Transverse colon (tissue), 4 donors: Measurements from ENCODE around the gene AKT1. TPM values are rescaled to one million over a fixed set of nuclear protein-coding genes. Genes with fewer than 3 reads are reported as not detected.

Experiments
- DNase-seq: peaks from one replicate; pipeline ENCODE4 v3.0.0-alpha.2; 2019
- H3K27ac ChIP-seq, 4 donors: fragments of 200-600 bp; sonication (generic); 2 replicates each; pipeline ENCODE4 v1.5.1; 2016 to 2018; ENCODE audit warnings: inconsistent platforms in 4 of 4
- H3K27me3 ChIP-seq: fragments of 200-600 bp; sonication (generic); 2 replicates; pipeline ENCODE4 v1.5.1; 2017; ENCODE audit warnings: inconsistent platforms
- H3K36me3 ChIP-seq, 4 donors: fragments of 200-600 bp; sonication (generic); 2 replicates each; pipeline ENCODE4 v1.5.1; 2017 to 2019; ENCODE audit warnings: inconsistent platforms in 4 of 4
- H3K4me1 ChIP-seq, 4 donors: fragments of 200-600 bp; sonication (generic); 2 replicates each; pipeline ENCODE4 v1.5.1; 2017 to 2020; ENCODE audit warnings: inconsistent platforms in 4 of 4
- H3K4me3 ChIP-seq, 4 donors: fragments of 200-600 bp; sonication (generic); 1 replicate in 1 of 4; 2 replicates in 3 of 4; pipeline versions ENCODE4 v1.5.1 to v1.6.1; 2017 to 2019; ENCODE audit warnings: inconsistent platforms in 4 of 4
- H3K9me3 ChIP-seq, 2 donors: fragments of 200-600 bp; sonication (generic); 2 replicates each; pipeline ENCODE4 v1.5.1; 2017 to 2019; ENCODE audit warnings: inconsistent platforms in 2 of 2
- EP300 ChIP-seq: sonication (generic); formaldehyde crosslinking; IDR thresholded peaks from one replicate; pipeline ENCODE4 v1.6.1; 2017; ENCODE audit warnings: antibody characterized with exemption, low read depth
- POLR2A ChIP-seq: fragments of 450-650 bp; IDR thresholded peaks from one replicate; pipeline ENCODE4 v1.6.1; 2016; ENCODE audit warnings: antibody characterized with exemption, mild to moderate bottlenecking, moderate library complexity
- POLR2AphosphoS5 ChIP-seq, 3 donors: sonication (generic); formaldehyde crosslinking; IDR thresholded peaks; one replicate each; pipeline ENCODE4 v1.6.1; 2016; ENCODE audit warnings: antibody characterized with exemption in 3 of 3
- WGBS, 2 donors: methylation state at CpG; one replicate each; pipeline ENCODE4 v1.1.5; 2018; ENCODE audit warnings: low coverage in 1 of 2; 5-methylcytosine and 5-hydroxymethylcytosine counted together
- in situ Hi-C, 4 donors: fragments of 200-750 bp; cut with MboI; loops; one replicate each; pipeline versions ENCODE4 v1.15.0 to v1.15.1; 2017; ENCODE audit warnings: low sequenced_read_pairs in 3 of 4, low pct_ligation_motif_present in 1 of 4, low pct_unique_long_range_greater_than_20kb in 1 of 4
- intact Hi-C: fragments of 100-400 bp; cut with DNase I; formaldehyde crosslinking; loops from one replicate; pipeline ENCODE4 v1.15.1; 2023; ENCODE audit warnings: low total_unique reads
- total RNA-seq, 4 donors: library from RNA; depleted of rRNA; stranded (reverse); fragments of >200 nt; gene quantifications; one replicate each; pipeline ENCODE4 v1.1.0, GENCODE V29; 2016
- TF ChIP-seq, protein P1 (sequence below), 5 experiments: fragments of 200-600 bp in 3 of 5; fragments of 450-650 bp in 2 of 5; sonication (generic) in 3 of 5; IDR thresholded peaks; 1 replicate in 2 of 5; 2 replicates in 3 of 5; pipeline ENCODE4 v1.5.1; 2016 to 2017; ENCODE audit warnings: antibody characterized with exemption in 5 of 5, inconsistent platforms in 3 of 5, mild to moderate bottlenecking in 2 of 5, moderate library complexity in 1 of 5

Gene AKT1
- total RNA-seq, 4 donors from 2014 or later = 85.4 to 310 (median 136) TPM

DNA sequence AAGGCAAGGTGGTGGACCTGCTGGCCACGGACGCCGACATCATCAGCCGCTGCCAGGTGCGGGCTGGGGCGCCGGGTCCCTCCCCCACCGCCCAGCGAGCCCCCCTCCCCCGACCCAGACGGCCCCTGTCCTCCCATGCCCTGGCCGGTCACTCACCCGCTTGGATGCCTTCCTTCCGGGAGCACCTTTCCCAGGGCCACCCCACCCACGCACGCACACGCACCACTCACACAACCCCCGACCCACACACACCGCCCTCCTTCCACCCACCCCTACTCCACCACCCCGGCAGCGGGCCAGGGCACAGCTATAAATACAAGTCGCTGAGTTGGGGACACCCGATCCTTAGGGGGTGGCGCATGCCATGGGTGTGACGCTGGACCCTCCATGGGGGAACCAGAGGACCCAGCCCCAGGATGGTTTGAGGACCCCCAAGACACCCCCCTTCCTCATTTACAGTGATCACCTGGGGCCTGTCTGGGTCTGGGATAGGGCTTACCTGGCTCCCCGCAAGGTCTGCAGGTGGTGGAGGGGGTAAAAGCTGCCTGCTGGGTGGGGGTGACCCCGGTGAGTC lies 71.1 kb downstream of the AKT1 start:
- Histone ChIP-seq H3K36me3 (no peaks in the 10 kb centered on the region), H3K4me3 (peak overlapping the region; percentile 13 to 67 (median 58)), H3K9me3 (no peaks in the 10 kb centered on the region), H3K27me3 (no peaks in the 10 kb centered on the region), H3K27ac (peak overlapping the region; percentile 45 to 82 (median 70)), H3K4me1 (peaks cover 23 to 32% (median 28%) of the 10 kb centered on the region in 4 donors)
- 4 to 40% methylated on average over 2 to 25 of the region's 27 CpGs for WGBS, 2 donors
- intact Hi-C loops (no loop called here), in situ Hi-C loops (no loop called here)
- no peak for TF ChIP-seq EP300
- no peak for TF ChIP-seq POLR2A
- DNase-seq = peak; percentile 38

DNA sequence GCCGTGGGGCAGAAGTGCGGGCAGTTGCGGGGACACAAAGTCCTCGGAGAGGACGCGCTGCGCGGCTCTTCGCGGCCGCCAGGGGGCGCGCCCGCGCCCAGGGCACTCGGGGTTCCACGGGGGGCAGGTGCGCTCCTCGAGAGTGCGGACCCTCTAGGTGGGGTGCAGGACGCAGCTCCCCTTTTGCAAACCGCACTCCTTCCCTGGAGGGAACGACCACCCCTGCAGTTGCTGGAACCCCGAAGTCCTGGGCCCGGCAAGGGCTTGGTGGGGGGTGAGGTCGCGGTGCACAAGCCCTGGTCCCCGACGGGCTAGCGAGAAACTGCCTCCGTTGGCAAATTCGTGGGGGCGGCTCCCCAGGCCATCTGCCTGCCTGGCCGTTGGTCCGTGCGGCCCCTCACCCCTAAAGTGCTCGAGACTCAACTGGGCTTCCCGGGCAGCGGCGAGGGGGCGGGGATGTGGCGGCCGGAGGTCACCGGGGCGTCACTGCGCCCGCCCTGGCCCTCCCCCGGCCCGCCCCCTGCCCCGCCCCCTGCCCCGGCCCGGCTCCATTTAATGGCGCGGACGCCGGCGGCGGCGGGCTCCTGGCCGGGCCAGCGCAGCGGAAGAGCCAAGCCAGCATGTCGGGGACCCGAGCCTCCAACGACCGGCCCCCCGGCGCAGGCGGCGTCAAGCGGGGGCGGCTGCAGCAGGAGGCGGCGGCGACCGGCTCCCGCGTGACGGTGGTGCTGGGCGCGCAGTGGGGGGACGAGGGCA lies 71.7 kb downstream of the AKT1 start, which contains the start of gene ADSS1:
TSS of gene ADSS1 (plus strand) at position 579 of the 756 bp plus-strand sequence. CDS start at position 621, 42 bp downstream.
- TF ChIP-seq, protein P1, sequence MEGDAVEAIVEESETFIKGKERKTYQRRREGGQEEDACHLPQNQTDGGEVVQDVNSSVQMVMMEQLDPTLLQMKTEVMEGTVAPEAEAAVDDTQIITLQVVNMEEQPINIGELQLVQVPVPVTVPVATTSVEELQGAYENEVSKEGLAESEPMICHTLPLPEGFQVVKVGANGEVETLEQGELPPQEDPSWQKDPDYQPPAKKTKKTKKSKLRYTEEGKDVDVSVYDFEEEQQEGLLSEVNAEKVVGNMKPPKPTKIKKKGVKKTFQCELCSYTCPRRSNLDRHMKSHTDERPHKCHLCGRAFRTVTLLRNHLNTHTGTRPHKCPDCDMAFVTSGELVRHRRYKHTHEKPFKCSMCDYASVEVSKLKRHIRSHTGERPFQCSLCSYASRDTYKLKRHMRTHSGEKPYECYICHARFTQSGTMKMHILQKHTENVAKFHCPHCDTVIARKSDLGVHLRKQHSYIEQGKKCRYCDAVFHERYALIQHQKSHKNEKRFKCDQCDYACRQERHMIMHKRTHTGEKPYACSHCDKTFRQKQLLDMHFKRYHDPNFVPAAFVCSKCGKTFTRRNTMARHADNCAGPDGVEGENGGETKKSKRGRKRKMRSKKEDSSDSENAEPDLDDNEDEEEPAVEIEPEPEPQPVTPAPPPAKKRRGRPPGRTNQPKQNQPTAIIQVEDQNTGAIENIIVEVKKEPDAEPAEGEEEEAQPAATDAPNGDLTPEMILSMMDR (IDR thresholded peaks at IDR 0.05) = peak; percentile 94 to 99 (median 97)
- TF ChIP-seq POLR2AphosphoS5 (IDR thresholded peaks at IDR 0.05) = peak in 2 of 3 donors; percentile 27 to 36
- no peak for TF ChIP-seq EP300
- peak; percentile 28 for TF ChIP-seq POLR2A
- H3K4me1 ChIP-seq = peaks cover 23 to 32% (median 28%) of the 10 kb centered on the region in 4 donors
- H3K36me3 ChIP-seq = no peaks in the 10 kb centered on the region
- no peaks in the 10 kb centered on the region for H3K9me3 ChIP-seq
- peak within 1 kb of the TSS; percentile 28 to 67 (median 58) for H3K4me3 ChIP-seq
- 0% methylated on average over 22 of the region's 82 CpGs; no CpG with 5 or more reads in 1 of the 2 donors for WGBS, 2 donors
- no peaks in the 10 kb centered on the region for H3K27me3 ChIP-seq
- intact Hi-C loops = no loop called here
- H3K27ac ChIP-seq = peak within 1 kb of the TSS; percentile 45 to 82 (median 70)
- peak; percentile 74 for DNase-seq
- in situ Hi-C loops = no loop called here

DNA sequence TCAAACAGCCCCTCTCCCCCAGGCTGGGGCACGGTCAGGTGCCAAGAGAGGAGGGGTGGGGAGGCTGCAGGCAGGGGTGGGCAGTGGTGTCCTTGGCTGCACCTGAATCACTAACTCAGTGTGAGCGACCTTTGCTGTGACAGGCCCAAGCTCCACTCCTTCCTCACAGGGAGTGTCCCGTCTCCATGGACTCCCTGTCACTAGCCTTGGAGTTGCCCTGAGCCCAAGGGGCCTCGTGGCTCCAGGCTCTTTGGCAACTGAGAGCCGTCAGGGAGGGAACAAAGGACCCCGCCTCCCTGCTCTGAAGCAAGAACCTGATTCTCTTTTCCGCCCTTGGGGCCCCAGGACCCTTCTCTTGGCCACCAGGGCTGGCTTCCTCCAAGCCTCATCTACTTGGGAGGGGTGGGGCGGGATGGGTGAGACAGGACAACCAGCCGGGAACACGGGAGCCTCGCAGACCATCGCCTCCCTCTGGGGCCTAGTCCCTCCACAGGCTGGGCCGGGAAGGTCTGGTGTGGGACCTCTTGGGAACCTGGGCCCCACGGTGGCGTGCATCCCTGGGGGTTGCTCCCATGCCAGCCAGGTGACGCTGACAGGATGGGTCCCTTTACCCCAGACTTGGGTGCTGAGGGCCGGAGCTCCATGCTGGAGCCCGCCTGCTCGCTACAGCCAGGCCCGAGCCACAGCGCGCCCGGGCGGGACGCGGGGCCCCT lies 72.5 kb downstream of the AKT1 start:
- TF ChIP-seq, protein P1 (IDR thresholded peaks at IDR 0.05) = no peak
- TF ChIP-seq POLR2AphosphoS5 (IDR thresholded peaks at IDR 0.05) (no peak), EP300 (no peak), POLR2A (no peak)
- H3K4me3 ChIP-seq = peak overlapping the region in 2 of 4 donors; percentile 64 to 67
- H3K27ac ChIP-seq = peak overlapping the region; percentile 45 to 82 (median 70)
- H3K9me3 ChIP-seq = no peaks in the 10 kb centered on the region
- peak; percentile 25 for DNase-seq
- H3K36me3 ChIP-seq = no peaks in the 10 kb centered on the region
- H3K27me3 ChIP-seq = no peaks in the 10 kb centered on the region
- in situ Hi-C loops (no loop called here), intact Hi-C loops (no loop called here)
- H3K4me1 ChIP-seq = peaks cover 23 to 32% (median 28%) of the 10 kb centered on the region in 4 donors
- WGBS, 2 donors = 48% methylated on average over 15 of the region's 26 CpGs; no CpG with 5 or more reads in 1 of the 2 donors

DNA sequence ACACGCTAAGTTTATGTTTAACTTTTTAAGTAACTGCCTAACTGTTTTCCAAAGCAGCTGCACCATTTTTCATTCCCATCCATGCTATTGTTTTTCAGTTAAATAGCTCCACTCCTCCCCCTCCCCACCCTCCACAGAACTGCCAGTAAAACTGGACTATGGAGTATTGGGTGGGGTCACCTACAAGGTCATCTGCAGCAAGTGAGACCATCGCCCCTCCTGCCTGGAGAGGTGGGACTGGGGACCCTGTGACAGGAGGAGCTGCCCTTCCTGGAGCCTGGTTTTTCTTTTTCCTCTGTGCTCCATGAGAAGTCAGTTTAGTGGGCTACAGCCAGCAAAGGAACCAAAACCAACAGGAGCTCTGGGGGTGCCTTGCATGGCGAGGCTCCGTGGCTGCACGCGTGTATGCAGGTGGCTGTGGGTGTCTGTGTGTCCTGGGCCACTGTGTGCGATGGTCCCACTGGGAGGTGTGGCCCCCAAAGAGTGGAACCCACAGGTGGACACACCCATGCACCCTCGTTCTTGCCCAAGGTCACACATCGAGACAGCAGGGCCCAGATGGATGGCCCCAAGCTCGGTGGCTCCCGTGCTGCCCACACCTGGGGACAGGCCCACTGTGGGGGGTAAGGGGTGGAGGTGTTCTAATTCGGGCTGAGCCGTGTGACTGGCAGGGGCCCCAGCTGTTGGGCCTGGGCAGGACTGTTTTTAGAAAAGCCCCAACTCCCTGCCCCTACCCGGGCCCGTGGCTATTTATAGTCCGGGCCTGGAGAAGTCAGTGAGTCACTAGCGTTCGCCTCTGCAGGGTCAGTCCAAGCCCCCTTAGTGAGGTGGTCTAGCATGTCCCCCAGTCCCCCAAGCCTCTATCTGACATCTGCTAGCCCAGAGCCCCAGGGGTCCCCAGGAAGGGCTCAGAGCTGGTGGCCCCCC lies 73.8 kb downstream of the AKT1 start:
- H3K4me3 ChIP-seq = no peak overlapping the region
- H3K27ac ChIP-seq = peak overlapping the region in 2 of 4 donors; percentile 19 to 74
- H3K36me3 ChIP-seq = no peaks in the 10 kb centered on the region
- WGBS, 2 donors = 76% methylated on average over 14 of the region's 18 CpGs; no CpG with 5 or more reads in 1 of the 2 donors
- intact Hi-C loops = no loop called here
- no peaks in the 10 kb centered on the region for H3K27me3 ChIP-seq
- H3K9me3 ChIP-seq = no peaks in the 10 kb centered on the region
- in situ Hi-C loops = no loop called here
- no peak for DNase-seq
- H3K4me1 ChIP-seq = peaks cover 23 to 32% (median 28%) of the 10 kb centered on the region in 4 donors
- TF ChIP-seq, protein P1 (IDR thresholded peaks at IDR 0.05) = no peak
- TF ChIP-seq EP300 (no peak), POLR2AphosphoS5 (IDR thresholded peaks at IDR 0.05) (no peak), POLR2A (no peak)
